Measurements from ENCODE around the gene PLA2G4F.
"Not testable (repeated sequence)": the region's sequence is repeated elsewhere in the genome, so short reads cannot be mapped to it uniquely, and the experiment has no call there.

Gene PLA2G4F

DNA sequence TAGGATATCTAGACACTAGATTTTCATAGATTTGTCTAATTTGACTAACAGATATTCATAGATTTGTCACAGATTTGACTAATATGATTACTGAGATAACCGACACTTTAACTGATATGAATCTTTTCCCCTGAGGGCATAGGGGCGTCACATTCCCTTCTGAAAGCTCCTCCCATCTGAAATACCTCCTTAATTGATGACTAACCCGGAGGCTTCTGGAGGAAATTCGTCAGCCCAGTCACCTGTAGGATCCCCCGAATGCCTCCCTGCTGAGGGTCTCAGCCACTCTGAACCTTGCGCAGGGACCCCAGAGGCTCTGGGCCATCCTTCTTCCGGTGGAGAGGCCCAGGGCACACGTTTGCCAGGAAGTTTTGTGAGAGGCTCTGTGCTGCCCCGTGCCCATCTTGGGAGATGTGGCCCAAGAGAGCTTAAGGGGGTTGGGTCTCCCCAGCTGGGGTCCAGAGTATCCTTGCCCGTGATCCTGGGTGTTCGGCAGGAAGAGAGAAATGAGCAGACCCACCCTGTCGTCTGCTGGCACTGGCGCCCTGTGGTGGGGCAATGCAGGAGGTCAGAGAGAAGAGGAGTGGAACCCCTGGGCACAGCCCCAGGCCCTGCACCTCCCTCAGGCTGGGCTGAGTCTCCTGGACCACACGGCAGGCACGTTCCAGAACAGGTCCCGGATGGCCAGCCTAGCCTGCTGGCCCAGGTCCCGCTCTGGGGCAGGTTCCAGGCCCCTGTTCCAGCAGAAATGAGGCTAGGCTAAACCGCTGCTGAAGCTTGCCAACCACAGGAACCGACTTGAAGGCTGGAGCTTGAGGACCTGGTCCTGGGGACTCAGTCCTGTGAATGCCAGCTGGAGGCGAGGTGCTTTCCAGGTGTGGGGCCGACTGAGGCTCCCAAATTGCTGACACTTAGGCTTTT is 63.8 kb downstream of the PLA2G4F start:
- no peak for DNase-seq

DNA sequence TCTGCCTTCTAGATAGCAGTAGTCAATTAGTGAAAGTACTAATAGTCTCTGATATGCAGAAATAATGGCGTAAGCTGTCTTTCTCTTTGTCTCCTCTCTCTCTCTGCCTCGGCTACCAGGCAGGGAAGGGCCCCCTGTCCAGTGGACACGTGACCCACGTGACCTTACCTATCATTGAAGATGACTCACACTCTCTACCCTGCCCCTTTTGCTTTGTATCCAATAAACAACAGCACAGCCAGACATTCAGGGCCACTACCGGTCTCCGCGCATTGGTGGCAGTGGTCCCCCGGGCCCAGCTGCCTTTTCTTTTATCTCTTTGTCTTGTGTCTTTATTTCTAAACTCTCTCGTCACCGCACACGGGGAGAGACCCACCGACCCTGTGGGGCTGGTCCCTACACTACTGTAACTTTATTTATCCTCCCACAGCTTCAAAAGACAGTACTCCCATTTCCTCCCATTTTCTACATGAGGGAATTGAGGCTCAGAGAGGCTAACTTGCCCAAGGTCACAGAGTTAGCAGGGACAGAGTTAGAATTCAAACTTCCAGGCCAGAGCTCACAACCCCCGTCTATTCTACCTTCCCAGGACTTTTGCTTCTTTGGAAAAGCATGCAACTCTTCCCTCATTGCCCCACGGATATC is 64.6 kb downstream of the PLA2G4F start:
- not testable (repeated sequence) for DNase-seq

DNA sequence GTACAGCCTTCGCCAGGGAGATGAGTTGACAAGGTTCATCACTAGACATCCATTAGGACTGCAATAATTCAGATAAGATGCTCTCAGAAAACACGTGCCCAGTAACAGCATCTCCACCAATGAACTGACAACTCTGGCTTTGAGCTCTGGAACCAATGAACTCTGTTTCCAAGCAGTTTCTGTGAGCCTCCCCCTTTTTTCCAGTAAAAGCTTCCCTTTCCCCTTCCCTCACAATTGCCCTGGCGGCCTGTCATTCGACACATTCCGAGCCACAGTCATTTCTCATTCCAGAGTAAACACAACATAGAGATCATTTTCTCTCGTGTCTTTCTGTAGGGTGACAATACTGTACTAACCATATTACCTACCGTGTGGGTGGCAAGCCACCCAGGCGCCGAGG is 65.7 kb downstream of the PLA2G4F start:
- no peak for DNase-seq

DNA sequence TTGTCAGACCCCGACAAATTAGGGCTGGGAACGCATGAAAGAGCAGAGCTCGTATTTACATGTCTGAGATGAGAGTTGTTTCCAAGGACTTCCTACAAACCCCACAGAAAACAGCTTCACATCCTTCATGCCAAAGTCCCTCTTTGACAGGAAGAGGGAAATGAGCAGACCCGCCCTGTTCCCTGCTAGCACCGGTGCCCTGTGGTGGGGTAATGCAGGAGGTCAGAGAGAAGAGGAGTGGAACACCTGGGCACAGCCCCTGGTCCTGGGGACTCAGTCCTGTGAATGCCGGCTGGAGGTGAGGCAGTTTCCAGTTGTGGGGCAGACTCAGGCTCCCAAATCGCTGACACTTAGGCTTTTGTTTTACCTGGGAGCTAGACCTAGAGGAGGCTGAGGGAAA is 66.1 kb downstream of the PLA2G4F start:
- no peak for DNase-seq

DNA sequence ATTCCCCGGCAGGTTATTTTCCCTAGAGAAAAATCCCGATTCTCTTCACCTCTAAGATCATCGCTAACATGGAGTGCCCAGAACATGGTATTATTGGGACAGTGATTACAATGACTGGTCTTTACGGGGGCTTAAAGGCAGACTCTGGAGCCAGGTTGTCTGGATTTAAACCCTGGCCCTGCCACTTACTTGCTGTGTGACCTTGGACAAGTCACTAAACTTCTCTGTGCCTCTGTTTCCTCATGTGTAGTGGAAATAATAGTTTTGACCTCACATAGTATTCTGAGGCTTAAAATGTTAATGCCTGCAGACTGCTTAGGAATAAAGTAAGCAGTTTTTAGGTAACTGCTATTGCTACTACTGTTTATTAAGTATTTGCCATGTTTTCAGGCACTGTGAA is 66.5 kb downstream of the PLA2G4F start:
- no peak for DNase-seq
